ENCODE measurements around the gene LYRM4. TPM values are rescaled to one million over a fixed set of nuclear protein-coding genes. Genes with fewer than 3 reads are reported as not detected.

LYRM4 gene
- total RNA-seq, 1 experiment from 2014 or later = 52.8 TPM

GRCh38 chr6:5084781-5085647 is 175.7 kb downstream of the LYRM4 start, which contains the start of gene PPP1R3G:
PPP1R3G (plus strand) TSS chr6:5085341; CDS start chr6:5085486, 145 bp downstream.
- no peaks in the 10 kb centered on the region for H3K36me3 ChIP-seq (ENCODE audit: control insufficient read depth, insufficient read depth, low read length)
- H3K36me3 Mint-ChIP-seq (ENCODE audit: insufficient read depth, unreplicated experiment) = no peaks in the 10 kb centered on the region
- no peaks in the 10 kb centered on the region for H3K27me3 Mint-ChIP-seq (ENCODE audit: insufficient read depth, unreplicated experiment)
- no peak within 1 kb of the TSS for H3K27ac Mint-ChIP-seq (ENCODE audit: unreplicated experiment)
- TF ChIP-seq CTCF (IDR thresholded peaks at IDR 0.05; ENCODE audit: insufficient read depth in 1 of 2, low read depth in 1 of 2, low read length in 1 of 2, severe bottlenecking in 1 of 2, unreplicated experiment in 1 of 2) = no peak
- peak in 1 of 2 experiments; percentile 44 for DNase-seq
- intact Hi-C loops (cut with micrococcal nuclease; ENCODE audit: unreplicated experiment) = loop anchor here (5.0 kb wide), 1 partner anchor 42 kb away; no protein-coding TSS in a partner anchor
- no peaks in the 10 kb centered on the region for H3K27me3 ChIP-seq (replicated peaks; ENCODE audit: control insufficient read depth, insufficient read depth, low read length)
- H3K4me3 Mint-ChIP-seq (ENCODE audit: unreplicated experiment) = peak within 1 kb of the TSS; percentile 83
- H3K9me3 ChIP-seq = no peaks in the 10 kb centered on the region
- H3K4me1 Mint-ChIP-seq (ENCODE audit: low read depth, unreplicated experiment) = peaks cover 7% of the 10 kb centered on the region
- peak within 1 kb of the TSS; percentile 68 for H3K4me3 ChIP-seq (ENCODE audit: low read depth, low read length)
- BruUV-seq (replicated peaks) = no TSS peak
- POLR2A ChIA-PET = no interaction called here
- no peaks in the 10 kb centered on the region for H3K9me3 Mint-ChIP-seq (ENCODE audit: unreplicated experiment)
- 0 out of 2 replicates have a peak, but pooled peaks cover 2% of the 10 kb centered on the region for H3K4me1 ChIP-seq
- CTCF ChIA-PET = interaction anchor here (0.5 to 0.6 kb wide), 2 partner anchors 19 to 82 kb away, joined by 3 to 8 read pairs; no protein-coding TSS in a partner anchor

GRCh38 chr6:5084360-5084780 is 176.4 kb downstream of the LYRM4 start:
- POLR2A ChIA-PET = no interaction called here
- H3K27me3 ChIP-seq (replicated peaks; ENCODE audit: control insufficient read depth, insufficient read depth, low read length) = no peaks in the 10 kb centered on the region
- 0 out of 2 replicates have a peak, but pooled peaks cover 2% of the 10 kb centered on the region for H3K4me1 ChIP-seq
- CTCF ChIA-PET = no interaction called here
- H3K27me3 Mint-ChIP-seq (ENCODE audit: insufficient read depth, unreplicated experiment) = no peaks in the 10 kb centered on the region
- H3K4me3 ChIP-seq (ENCODE audit: low read depth, low read length) = peak overlapping the region; percentile 68
- H3K9me3 Mint-ChIP-seq (ENCODE audit: unreplicated experiment) = no peaks in the 10 kb centered on the region
- no peak for TF ChIP-seq CTCF (IDR thresholded peaks at IDR 0.05; ENCODE audit: insufficient read depth in 1 of 2, low read depth in 1 of 2, low read length in 1 of 2, severe bottlenecking in 1 of 2, unreplicated experiment in 1 of 2)
- peak in 1 of 2 experiments; percentile 30 for DNase-seq
- no peak overlapping the region for H3K27ac Mint-ChIP-seq (ENCODE audit: unreplicated experiment)
- no peaks in the 10 kb centered on the region for H3K36me3 ChIP-seq (ENCODE audit: control insufficient read depth, insufficient read depth, low read length)
- H3K36me3 Mint-ChIP-seq (ENCODE audit: insufficient read depth, unreplicated experiment) = no peaks in the 10 kb centered on the region
- BruUV-seq (replicated peaks) = no TSS peak
- peak overlapping the region; percentile 83 for H3K4me3 Mint-ChIP-seq (ENCODE audit: unreplicated experiment)
- H3K9me3 ChIP-seq = no peaks in the 10 kb centered on the region
- H3K4me1 Mint-ChIP-seq (ENCODE audit: low read depth, unreplicated experiment) = peaks cover 7% of the 10 kb centered on the region
- intact Hi-C loops (cut with micrococcal nuclease; ENCODE audit: unreplicated experiment) = loop anchor here (5.0 kb wide), 1 partner anchor 43 kb away; no protein-coding TSS in a partner anchor

GRCh38 chr6:5083813-5084359 is 176.9 kb downstream of the LYRM4 start:
- H3K27ac Mint-ChIP-seq (ENCODE audit: unreplicated experiment) = no peak overlapping the region
- H3K4me3 Mint-ChIP-seq (ENCODE audit: unreplicated experiment) = peak overlapping the region; percentile 83
- Histone ChIP-seq H3K4me1 (0 out of 2 replicates have a peak, but pooled peaks cover 2% of the 10 kb centered on the region), H3K4me3 (ENCODE audit: low read depth, low read length) (peak overlapping the region; percentile 68), H3K9me3 (no peaks in the 10 kb centered on the region), H3K27me3 (replicated peaks; ENCODE audit: control insufficient read depth, insufficient read depth, low read length) (no peaks in the 10 kb centered on the region), H3K36me3 (ENCODE audit: control insufficient read depth, insufficient read depth, low read length) (no peaks in the 10 kb centered on the region)
- H3K27me3 Mint-ChIP-seq (ENCODE audit: insufficient read depth, unreplicated experiment) = no peaks in the 10 kb centered on the region
- peaks cover 7% of the 10 kb centered on the region for H3K4me1 Mint-ChIP-seq (ENCODE audit: low read depth, unreplicated experiment)
- H3K36me3 Mint-ChIP-seq (ENCODE audit: insufficient read depth, unreplicated experiment) = no peaks in the 10 kb centered on the region
- BruUV-seq (replicated peaks) = no TSS peak
- ChIA-PET POLR2A (no interaction called here), CTCF (no interaction called here)
- no peak for TF ChIP-seq CTCF (IDR thresholded peaks at IDR 0.05; ENCODE audit: insufficient read depth in 1 of 2, low read depth in 1 of 2, low read length in 1 of 2, severe bottlenecking in 1 of 2, unreplicated experiment in 1 of 2)
- H3K9me3 Mint-ChIP-seq (ENCODE audit: unreplicated experiment) = no peaks in the 10 kb centered on the region
- intact Hi-C loops (cut with micrococcal nuclease; ENCODE audit: unreplicated experiment) = loop anchor here (5.0 kb wide), 1 partner anchor 43 kb away; no protein-coding TSS in a partner anchor
- DNase-seq = no peak

Data from Caco-2 (cell line).